Measurements from ENCODE around the gene CACNB4.
A peak's percentile ranks its signal among the peaks of the same experiment; 100 is the strongest.
"Not testable (repeated sequence)": the region's sequence is repeated elsewhere in the genome, so short reads cannot be mapped to it uniquely, and the experiment has no call there.

Gene CACNB4

GRCh38 chr2:151946899-151947812 lies 151.7 kb downstream of the CACNB4 start:
- intact Hi-C loops (cut with DNase I; ENCODE audit: low total_unique reads) = no loop called here
- Histone ChIP-seq H3K9me3 (peaks cover 0 to 8% (median 0%) of the 10 kb centered on the region in 3 donors), H3K4me1 (peaks cover 0 to 33% (median 24%) of the 10 kb centered on the region in 4 donors), H3K27ac (peak overlapping the region; percentile 41 to 75), H3K36me3 (no peaks in the 10 kb centered on the region), H3K27me3 (no peaks in the 10 kb centered on the region), H3K4me3 (peak overlapping the region; percentile 44 to 47)
- peak; percentile 55 to 61 for TF ChIP-seq CTCF (IDR thresholded peaks at IDR 0.05)
- DNase-seq = peak; percentile 55 to 69

- no peaks in the 10 kb centered on the region for H3K27me3 ChIP-seq
- peaks cover 0 to 10% (median 0%) of the 10 kb centered on the region in 3 donors for H3K9me3 ChIP-seq
- TF ChIP-seq CTCF (IDR thresholded peaks at IDR 0.05) = no peak
- no peaks in the 10 kb centered on the region for H3K36me3 ChIP-seq
- no peak for DNase-seq
- intact Hi-C loops (cut with DNase I; ENCODE audit: low total_unique reads) = no loop called here
- no peak overlapping the region for H3K4me3 ChIP-seq
- peaks cover 0 to 33% (median 24%) of the 10 kb centered on the region in 4 donors for H3K4me1 ChIP-seq
- H3K27ac ChIP-seq = peak overlapping the region; percentile 41 to 75
Measured at GRCh38 chr2:151946250-151946884, 152.5 kb downstream of the CACNB4 start.

DNA sequence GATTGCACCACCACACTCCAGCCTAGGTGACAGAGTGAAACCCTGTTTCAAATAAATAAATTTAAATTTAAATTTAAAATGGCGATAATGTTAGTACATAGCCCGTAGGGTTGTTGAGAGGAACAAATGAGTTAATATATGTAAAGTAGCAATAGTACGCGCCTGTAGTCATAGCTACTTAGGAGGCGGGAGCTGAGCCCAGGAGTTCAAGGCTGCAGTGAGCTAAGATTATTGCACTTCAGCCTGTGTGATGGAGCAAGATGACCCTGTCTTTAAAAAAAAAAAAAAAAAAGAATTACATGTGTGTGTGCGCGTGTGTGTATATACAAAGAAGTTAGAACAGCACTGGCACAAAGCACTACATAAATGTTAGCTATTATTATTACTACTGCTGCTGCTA lies 153.2 kb downstream of the CACNB4 start:
- H3K36me3 ChIP-seq = no peaks in the 10 kb centered on the region
- H3K4me1 ChIP-seq = peaks cover 0 to 33% (median 24%) of the 10 kb centered on the region in 4 donors
- intact Hi-C loops (cut with DNase I; ENCODE audit: low total_unique reads) = no loop called here
- DNase-seq = no peak
- peaks cover 0 to 10% (median 0%) of the 10 kb centered on the region in 3 donors for H3K9me3 ChIP-seq
- no peak overlapping the region for H3K4me3 ChIP-seq
- no peak for TF ChIP-seq CTCF (IDR thresholded peaks at IDR 0.05)
- H3K27ac ChIP-seq = no peak overlapping the region
- no peaks in the 10 kb centered on the region for H3K27me3 ChIP-seq

DNA sequence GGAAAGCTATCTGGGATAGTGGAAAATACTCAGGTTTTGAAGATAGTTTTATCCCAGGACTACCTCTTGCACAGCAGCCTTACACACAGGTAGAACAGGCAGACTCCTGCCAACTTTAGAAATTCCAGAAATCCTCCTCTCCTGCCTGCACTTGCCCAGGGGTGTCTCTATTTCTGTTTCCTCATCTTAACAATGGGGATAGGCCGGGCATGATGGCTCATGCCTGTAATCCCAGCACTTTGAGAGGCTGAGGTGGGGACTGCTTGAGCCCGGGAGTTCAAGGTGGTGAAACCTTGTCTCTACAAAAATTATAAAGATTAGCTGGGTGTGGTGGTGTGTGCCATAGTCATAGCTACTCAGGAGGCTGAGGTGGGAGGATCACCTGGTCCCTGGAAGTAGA lies 153.7 kb downstream of the CACNB4 start:
- no peak overlapping the region for H3K4me3 ChIP-seq
- peaks cover 0 to 33% (median 24%) of the 10 kb centered on the region in 4 donors for H3K4me1 ChIP-seq
- H3K9me3 ChIP-seq = peaks cover 0 to 10% (median 0%) of the 10 kb centered on the region in 3 donors
- no peak overlapping the region for H3K27ac ChIP-seq
- no peaks in the 10 kb centered on the region for H3K36me3 ChIP-seq
- no peaks in the 10 kb centered on the region for H3K27me3 ChIP-seq
- no peak for DNase-seq
- intact Hi-C loops (cut with DNase I; ENCODE audit: low total_unique reads) = no loop called here
- TF ChIP-seq CTCF (IDR thresholded peaks at IDR 0.05) = no peak

DNA sequence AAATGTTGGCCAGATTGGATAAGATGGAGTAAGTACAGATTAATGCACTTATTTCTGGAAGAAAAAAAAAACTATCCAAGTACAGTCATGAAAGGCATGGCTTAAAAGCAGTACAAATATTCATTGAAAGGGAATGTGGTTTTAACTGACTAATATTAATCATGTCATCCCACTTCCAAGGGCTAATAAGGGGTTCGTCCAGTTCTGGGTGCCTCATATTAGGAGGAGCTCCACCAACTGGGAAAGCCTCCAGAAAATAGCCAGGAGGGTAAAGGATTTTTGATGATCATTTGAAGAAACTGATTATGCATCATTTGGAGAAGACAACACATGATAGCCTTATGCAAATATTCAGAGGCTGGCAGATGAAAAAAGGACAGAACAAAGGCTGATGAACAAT lies 155.4 kb downstream of the CACNB4 start:
- Histone ChIP-seq H3K27ac (no peak overlapping the region), H3K27me3 (no peaks in the 10 kb centered on the region), H3K4me1 (peaks cover 0 to 23% (median 20%) of the 10 kb centered on the region in 4 donors), H3K4me3 (no peak overlapping the region), H3K36me3 (no peaks in the 10 kb centered on the region), H3K9me3 (peaks cover 0 to 10% (median 0%) of the 10 kb centered on the region in 3 donors)
- DNase-seq = no peak
- TF ChIP-seq CTCF (IDR thresholded peaks at IDR 0.05) = no peak
- intact Hi-C loops (cut with DNase I; ENCODE audit: low total_unique reads) = no loop called here

GRCh38 chr2:151942540-151943205 lies 156.2 kb downstream of the CACNB4 start:
- H3K36me3 ChIP-seq; H3K27me3 ChIP-seq; H3K9me3 ChIP-seq; H3K27ac ChIP-seq; H3K4me3 ChIP-seq; DNase-seq; intact Hi-C loops (cut with DNase I; ENCODE audit: low total_unique reads): not testable (repeated sequence)
- H3K4me1 ChIP-seq = peaks cover 0 to 16% (median 12%) of the 10 kb centered on the region in 4 donors

All from tibial artery (tissue), 4 donors.